HK-2 (cell line): ENCODE results near the gene SDE2.
"Not testable (repeated sequence)": the region's sequence is repeated elsewhere in the genome, so short reads cannot be mapped to it uniquely, and the experiment has no call there.

Experiments used
- DNase-seq: peaks from one replicate; pipeline ENCODE4 v3.0.0-alpha.2; 2018; ENCODE audit not compliant: unreplicated experiment

Gene SDE2

DNA sequence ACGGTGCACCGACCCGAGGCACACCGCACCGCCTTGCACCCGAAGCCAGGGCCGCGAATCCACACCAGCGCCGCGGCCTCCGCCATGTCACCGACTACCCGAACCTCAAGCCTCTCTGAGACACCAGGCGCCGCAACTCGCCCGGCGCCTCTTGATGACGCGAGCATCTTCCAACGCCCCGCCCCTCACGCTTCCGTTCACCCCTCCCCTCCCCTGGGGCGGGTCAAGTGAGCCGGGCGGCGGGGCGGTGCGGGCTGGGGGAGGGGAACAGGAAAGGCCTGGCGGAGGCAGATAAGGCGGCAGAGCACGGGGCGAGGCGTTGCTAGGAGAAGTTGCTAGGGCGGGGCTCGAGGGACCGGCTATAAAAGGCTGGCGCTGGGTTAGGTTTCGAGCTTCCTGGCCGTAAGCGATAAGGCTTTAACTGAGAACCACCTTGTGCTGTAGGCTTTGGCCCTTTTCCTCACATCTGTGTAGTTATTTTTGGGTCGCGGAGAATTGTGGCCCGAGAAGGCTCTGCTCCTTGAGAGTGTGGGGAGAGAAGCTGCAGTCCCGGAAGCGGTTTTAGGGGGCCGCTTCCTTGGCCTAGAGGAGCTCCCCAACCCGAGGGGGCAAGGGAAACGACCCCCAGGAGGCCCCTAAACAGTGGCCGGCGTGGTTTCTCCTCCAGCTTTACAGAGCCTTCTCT is at the start of gene SDE2:
Gene SDE2 (minus strand): TSS at position 117 of the 685 bp plus-strand sequence. CDS start 31 bp downstream, at position 86.
- DNase-seq = peak; percentile 100

DNA sequence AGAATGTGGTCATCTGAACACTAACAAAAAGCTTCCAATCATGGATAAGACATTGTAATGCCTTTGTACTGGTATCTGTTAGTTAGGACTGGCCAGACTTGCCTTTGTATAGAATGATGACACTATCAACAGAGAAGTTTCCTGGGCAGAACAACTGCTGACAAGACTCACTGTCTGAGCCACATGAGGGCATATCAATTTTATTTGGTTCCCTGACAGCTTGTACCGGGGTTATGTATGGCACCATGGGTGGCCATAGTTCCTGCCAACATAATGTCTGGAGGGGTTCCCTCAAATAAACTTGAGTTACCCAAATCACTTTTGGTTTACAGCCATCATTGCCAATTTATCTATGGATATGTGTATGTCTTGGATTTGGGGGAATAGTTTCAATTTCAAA is 49.7 kb upstream of the SDE2 start:
- DNase-seq = no peak

DNA sequence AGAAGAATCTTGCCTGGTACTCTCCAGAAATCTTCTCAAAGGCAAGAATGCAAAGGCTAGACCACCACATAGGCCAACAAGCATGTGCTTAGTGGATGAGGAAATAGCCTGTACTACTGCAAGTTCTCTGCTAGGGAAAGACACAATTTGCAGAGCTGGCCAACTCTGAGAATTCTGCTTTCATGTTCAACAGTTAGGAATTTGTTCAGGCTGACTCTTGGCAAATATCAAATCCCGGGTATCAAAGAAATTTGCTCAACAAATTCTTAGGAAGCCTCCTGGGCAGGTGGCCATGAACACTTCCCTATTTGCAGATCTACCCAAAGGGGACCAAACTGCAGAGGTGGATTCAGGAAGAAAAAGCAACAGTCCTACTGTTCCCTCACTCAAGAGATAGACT is 48.4 kb upstream of the SDE2 start:
- DNase-seq = no peak

DNA sequence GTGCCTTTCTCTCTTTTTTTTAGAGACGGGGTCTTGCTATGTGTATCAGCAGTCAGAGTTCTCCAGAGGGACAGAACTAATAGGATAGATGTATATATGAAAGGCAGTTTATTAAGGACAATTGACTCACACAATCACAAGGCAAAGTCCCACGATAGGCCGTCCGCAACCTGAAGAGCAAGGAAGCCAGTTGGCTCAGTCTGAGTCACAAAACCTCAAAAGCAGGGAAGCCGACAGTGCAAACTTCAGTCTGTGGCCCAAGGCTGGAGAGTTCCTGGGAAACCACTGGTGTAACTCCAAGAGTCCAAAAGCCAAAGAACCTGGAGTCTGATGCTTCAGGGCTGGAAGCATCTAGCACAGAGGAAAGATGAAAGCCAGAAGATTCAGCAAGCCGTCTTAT is 47.1 kb upstream of the SDE2 start:
- DNase-seq = peak; percentile 63

DNA sequence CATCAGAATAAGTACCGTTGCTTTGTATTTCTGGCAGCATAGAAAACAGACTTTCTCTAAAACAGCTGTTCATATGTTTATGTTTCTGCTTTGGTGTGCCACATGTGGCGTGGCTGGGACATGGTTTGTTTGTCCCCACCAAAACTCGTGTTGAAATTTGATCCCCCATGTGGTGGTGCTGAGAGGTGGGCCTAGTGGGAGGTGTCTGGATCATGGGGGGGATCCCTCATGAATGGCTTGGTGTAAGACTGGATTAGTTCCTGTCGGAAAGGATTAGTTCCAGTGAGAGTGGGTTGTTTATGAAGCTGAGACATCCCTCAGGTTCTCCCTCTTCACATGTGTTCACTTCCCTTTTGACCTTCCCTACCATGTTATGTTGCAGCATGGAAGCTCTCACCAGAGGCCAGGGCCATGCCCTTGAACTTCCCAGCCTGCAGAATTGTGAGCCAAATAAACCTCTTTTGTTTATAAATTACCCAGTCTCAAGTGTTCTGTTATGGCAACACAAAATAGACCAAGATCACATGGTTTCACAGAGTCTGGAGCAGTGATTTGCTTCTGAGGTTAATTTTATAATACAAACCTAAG is 45.5 kb upstream of the SDE2 start:
- DNase-seq = no peak

DNA sequence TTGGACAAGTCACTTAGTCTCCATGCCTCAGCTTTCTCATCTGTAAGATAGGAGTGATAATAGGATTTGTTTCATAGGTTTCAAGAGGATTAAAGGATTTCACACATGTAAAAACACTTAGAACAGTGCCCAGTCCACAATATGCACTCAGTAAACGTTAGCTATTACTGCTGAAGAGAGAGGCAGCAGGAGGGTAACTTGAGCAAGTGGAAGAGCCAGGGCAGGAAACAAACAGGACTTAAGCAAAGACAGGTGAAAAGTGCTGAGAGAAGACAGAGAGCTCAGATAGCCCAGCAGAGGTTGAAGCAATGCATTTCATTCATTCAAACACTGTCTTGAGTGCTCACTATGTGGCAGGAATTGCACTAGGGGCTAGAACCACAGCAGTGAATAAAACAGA is 42.3 kb upstream of the SDE2 start:
- no peak for DNase-seq

DNA sequence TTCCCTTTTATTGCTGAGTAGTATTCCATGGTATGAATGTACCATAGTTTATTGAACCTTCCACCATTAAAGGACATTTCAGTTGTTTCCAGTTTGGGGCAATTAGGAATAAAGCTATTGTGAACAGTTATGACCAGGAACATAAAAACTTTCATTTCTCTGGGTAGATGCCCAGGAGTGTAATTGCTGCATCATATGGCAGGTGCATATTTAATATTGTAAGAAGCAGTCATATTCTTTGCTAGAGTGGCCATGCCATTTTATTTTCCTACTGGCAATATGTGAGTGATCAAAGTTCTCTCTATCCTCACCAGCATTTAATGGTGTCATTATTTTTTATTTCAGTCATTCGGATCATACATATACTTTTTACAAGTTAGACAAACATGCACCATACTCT is 39.5 kb upstream of the SDE2 start:
- DNase-seq = no peak

DNA sequence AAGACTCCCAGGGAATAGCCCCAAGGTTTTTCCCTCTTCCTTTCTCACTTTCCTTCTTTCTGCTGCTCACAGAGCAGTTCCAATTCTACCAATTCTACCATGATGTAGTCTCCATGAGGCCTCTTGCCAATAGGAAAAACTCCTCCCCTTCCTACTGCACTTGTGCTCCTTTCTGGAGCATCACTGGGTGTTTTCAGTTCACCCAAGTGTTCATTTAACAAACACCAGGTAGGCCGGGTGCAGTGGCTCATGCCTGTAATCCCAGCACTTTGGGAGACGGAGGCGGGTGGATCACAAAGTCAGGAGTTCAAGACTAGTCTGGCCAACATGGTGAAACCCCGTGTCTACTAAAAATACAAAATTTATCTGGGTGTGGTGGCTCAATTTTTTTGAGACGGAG is 36.8 kb upstream of the SDE2 start:
- DNase-seq = no peak

DNA sequence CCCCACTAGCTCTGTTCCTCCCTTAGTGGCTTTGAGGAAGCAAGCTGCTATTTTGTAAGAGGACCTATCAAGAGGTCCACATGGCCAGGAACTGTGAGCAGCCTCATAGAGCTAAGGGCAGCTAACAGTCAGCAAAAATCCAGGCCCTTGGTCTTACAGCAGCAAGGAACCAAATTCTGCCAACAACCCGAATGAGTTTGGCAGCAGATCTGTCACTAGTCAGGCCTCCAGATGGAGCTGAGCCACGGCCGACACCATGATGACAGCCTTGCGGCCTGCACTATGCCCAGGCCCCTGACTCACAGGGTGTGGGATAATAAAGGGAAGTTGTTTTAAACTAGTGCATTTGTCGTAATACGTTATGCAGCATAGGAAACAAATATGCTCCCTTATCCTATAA is 35.3 kb upstream of the SDE2 start:
- no peak for DNase-seq

DNA sequence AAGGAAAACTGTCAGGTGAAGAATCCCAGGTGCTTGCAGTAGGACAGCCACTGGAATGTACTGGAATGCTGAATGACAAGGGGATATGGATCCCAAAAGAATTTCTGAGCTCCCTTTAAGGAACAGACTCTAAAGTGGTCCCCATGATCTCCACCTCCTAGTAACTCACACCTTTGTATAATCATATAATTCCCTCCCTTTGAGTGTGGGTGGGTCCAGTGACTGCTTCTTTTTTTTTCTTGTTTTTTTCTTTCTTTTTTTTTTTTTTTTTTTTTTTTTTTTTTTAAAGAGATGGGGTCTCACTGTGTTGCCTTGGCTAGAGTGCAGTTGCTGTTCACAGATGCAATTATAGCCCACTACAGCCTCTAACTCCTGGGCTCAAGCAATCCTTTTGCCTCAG is 34.8 kb upstream of the SDE2 start:
- DNase-seq = no peak

DNA sequence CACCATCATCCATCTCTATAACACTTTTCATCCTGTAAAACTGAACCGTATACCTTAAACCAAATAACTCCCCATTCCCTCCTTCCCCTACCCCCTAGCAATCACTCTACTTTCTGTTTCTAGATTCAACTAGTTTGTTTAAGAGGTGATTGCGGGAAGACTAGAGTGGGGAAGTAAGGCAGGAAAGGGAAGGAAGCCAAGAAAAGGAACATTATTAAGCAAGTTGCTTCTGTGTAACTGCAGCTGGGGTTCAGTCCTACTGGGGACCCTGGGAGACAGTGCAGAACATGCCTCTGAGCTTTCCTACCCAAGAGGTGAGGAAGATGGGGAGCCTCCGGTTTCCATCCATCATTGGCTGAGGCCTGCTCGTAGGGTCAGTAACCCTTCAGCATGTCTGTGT is 34.4 kb upstream of the SDE2 start:
- DNase-seq = no peak

DNA sequence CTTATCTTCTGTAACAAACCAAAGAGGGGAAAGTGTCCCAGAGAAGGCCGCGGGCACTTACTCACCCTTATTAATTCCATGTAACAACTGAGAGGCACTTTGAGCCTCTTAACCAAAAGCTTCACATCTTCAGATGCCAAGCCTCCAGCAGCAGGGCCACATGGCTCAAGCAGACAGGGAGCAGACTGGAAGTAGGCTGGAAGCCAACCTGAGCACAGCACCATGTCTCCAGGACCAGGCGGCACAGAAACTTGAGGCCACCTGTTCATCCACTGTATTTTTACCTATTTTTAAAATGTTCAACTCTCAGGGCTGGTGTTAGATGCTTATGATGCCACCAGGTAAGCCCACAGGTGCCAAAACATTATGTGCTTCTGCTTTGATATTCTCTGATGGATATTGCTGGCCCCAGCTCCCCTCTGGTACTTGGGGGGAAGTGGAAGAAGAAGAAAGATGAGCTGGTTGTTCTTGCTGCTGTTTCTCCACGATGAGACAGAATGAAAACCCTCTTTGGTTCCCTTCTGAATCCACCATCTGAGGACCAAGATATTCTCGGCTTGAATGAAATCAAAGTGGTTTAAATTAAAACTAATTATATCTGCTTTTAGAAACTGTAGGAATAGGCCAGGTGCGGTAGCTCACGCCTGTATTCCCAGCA is 30.6 kb upstream of the SDE2 start:
- no peak for DNase-seq

DNA sequence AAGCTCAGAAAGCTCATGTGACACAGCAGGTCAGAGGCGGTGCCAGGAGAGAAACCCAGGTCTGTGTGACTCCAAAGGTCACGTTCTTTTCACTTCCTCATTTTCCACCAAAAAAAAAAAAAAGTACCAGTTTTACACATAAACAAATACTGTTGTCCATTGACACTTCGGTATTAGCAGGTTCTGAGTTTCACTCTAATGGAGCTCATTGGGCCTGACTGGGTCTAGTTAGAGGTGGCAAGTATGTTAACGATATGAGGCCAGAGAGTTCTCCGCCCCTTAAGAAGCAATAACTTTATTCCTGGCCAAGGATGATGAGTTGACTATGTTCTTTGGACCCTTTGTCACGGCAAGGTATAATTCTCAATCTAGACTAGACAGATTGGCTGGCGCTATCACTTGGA is 30.0 kb upstream of the SDE2 start:
- no peak for DNase-seq

DNA sequence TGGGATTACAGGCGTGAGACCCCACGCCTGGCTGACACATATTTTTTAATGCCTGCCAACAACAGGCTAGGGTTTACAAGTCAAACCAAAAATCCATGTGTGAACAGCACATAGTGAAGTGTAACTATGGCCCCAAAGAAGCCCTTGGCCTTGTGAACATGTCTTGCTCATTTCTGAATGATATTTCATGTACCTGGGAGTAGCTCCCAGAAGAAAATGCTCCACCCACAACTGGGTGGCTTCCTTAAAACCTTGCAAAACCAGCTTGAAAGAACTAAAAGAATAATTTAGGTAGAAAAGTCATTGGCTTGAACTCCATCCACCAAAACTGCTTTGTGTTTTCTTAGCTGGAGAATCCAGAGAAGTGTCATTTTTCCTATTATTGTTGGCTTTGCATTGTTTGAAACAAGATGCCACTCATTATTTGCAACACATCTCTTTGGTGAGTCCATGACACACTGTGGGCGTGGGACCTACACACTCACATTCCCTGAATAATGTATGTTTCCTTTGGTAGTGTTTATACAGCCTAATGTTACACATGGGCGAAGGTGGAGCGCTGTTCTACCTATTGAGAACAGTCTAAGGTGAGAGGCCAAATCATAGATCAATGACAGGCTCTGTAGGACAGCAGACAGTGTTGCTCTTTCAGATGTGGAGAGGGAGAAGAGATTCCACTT is 28.5 kb upstream of the SDE2 start:
- DNase-seq = no peak

DNA sequence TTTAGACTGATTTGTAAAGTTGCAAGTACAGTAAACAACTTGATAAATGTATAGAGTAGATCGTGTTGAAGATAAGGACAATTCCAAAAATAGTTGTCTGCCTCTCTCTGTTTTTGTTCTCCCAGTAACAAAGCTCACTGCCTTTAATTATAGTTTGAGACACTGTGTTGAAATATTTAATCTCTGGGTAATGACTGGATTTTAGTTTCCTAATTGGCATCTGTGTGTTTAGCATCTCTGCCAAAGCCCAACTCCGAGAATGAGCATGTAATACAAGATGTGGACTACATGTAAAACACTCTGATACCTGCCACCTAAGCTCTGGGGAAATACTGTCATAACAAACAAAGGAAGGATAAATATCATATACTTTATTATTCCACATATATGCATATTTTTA is 27.7 kb upstream of the SDE2 start:
- DNase-seq = no peak

DNA sequence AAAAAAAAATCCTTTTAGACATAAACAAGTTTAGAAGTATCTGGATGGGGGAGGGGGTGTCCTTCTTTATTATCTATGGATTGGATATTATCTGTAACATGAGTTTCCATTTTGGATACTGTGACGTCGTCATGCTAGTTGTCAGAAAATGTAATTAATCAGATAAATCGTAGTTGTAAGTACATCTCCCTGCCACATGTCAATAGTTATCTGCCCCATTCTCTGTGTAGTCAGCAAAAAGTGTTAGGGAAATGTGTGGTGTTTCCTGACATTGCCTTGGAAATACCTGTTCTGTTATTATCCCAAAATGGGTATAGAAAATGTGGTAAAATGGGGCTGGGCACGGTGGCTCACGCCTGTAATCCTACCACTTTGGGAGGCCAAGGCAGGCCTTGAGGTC is 24.6 kb upstream of the SDE2 start:
- DNase-seq = no peak

DNA sequence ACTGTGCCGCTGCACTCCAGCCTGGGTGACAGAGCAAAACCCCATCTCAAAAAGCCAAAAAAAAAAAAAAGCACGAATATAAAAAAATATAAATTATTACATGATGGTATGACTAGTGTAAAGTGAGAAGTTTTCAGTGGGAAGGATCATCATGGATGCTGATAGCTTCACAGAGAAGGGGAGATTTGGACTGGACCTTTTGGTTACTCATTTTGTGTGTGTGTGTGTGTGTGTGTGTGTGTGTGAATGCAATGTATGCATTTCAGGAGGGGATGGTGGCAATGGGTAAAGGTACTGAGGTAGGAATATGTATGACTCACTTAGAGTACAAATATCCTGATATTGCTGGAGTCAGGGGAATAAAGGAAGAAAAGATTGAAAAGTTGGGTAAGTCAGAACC is 22.7 kb upstream of the SDE2 start:
- no peak for DNase-seq

DNA sequence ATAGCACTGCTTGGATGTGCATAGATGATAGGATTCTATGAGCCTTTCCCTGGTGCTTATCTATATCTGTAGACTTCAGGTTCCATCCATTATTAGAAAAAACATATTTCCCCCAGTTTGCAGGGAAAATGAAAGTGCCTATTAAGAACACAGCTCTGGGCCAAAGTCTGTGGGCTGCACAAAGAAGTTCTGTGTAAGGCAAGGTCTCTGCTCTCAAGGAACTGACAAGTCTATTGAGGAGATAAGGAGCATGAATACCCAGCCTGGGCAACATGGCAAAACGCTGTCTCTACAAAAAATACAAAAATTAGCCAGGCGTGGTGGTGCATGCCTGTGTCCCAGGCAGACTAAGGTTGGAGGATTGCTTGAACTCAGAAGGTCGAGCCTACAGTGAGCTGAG is 22.3 kb upstream of the SDE2 start:
- DNase-seq = no peak

DNA sequence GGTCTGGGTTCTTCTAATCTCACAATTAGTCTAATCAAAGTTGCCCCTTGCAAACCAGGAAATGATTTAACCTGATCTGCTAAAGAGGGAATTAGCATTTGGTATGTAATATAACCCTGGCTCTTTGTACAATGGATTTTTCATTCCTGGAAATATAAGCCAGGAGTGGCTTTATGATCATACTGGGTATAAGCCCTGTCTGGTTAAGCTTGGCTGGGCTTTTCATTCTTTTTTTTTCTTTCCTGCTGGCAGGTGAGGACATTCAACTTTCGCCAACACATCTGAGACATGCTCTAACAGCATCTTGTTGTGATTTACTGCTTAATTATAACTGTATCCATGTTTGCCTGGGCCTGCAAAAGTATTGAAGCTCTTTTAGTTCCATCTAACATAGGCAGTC is 20.4 kb upstream of the SDE2 start:
- DNase-seq = no peak

DNA sequence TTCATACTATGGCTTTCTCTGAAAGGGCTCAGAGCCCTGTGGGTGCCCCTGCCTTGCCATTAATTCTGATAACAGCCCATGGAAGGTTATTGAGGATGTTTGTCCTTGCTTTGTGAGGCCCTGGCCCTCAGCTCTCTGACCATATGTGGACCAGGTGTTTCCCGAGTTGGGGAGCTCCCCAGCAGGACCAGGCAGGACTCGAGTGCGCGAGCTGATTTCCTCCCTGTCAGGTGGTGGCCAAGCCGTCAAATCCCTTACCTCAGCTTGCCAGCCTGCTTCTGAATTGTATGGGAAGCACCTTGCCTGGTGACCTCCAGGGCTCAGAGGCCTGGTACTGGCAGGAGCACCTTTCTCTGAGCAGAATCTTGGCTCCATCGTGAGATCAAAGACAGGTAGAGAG is 17.9 kb upstream of the SDE2 start:
- no peak for DNase-seq

DNA sequence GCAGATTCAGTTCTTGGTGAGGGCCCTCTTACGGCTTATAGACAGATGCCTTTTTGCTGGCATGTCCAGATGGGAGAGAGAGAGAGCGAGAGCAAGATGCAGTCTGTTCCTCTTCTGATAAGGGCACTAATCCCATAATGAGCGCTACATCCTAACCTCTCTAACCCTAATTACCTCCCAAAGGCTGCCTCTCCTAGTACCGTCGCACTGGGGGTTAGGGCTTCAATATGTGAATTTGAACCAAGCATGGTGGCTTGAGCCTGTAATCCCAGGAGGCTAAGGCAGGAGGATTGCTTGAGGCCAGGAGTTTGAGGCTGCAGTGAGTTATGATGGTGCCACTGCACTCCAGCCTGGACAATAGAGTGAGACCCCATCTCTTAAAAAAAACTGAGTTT is 10.5 kb upstream of the SDE2 start:
- no peak for DNase-seq

DNA sequence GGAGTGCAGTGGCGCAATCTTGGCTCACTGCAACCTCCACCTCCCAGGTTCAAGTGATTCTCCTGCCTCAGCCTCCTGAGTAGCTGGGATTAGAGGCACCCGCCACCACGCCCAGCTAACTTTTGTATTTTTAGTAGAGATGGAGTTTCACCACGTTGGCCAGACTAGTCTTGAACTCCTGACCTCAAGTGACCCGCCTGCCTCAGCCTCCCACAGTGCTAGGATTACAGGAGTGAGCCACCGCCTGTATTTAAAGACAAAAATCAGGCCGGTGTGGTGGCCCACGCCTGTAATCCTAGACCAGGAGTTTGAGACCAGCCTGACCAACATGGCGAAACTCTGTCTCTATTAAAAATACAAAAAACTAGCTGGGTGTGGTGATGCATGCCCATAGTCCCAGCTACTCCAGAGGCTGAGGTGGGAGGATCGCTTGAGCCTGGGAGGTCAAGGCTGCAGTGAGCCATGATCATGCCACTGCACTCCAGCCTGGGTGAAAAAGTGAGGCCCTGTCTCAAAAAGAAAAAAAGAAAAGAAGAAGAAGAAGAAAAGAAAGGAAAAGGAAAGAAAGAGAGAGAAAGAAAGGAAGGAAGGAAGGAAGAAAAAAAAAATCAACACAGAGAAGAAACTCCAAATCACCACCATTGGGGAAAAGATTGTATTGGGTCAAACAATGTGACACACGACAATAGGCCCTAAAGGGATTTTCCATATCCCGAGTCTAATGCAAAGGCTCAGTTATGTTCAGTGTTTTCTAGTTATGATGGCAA is 8.2 kb upstream of the SDE2 start:
- not testable (repeated sequence) for DNase-seq
